ENCODE data around the gene CAMK2D.
"Not testable (repeated sequence)": the region's sequence is repeated elsewhere in the genome, so short reads cannot be mapped to it uniquely, and the experiment has no call there.

Gene CAMK2D

DNA sequence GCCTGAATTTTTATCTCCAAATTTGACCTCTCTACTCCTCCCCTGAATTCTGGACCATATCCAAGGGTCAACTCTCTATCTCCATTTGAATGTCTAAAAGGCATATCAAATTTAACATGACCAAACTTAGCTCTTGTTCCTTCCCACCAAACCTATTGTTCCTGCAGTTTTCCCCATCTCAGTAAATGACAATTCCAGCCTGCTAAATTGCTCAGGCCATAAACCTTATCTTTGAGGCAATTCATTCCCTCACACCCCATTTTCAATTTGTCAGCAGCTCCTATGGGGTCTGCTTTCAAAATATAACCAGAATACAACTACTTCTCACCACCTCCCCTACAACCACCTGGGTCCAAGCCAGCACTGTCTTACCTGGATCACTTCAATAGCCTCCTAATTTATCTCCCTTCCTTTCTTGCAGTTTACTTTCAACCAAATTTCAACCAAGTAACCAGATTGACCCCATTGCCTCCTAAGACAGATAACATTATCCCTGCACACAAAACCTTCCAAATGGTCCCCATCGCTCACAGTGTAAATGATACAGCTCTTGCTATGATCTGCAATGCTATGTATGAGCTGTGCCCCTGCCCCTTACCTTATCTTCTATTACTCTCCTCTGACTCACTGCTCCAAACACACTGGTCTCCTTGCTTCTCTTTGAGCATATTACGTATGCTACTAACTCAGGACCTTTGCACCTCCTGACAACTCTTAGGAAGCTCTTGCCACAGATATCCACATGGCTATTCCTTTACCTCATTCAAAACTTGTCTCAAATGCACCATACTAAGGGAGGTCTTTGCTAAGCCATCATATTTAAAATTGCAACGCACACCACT, 66.0 kb downstream of the CAMK2D start:
- peaks cover 11% of the 10 kb centered on the region for H3K36me3 Mint-ChIP-seq
- no peaks in the 10 kb centered on the region for H3K9me3 Mint-ChIP-seq
- CTCF ChIA-PET, result no interaction called here
- H3K4me3 Mint-ChIP-seq, result no peak overlapping the region
- DNase-seq, result no peak
- no peaks in the 10 kb centered on the region for H3K27me3 Mint-ChIP-seq
- no peak overlapping the region for H3K27ac Mint-ChIP-seq
- peaks cover 16% of the 10 kb centered on the region for H3K4me1 Mint-ChIP-seq

GRCh38 chr4:113694008-113694407, 67.5 kb downstream of the CAMK2D start:
- Mint-ChIP-seq H3K4me3 (no peak overlapping the region), H3K4me1 (peaks cover 25% of the 10 kb centered on the region), H3K27ac (no peak overlapping the region), H3K9me3 (no peaks in the 10 kb centered on the region), H3K36me3 (peaks cover 13% of the 10 kb centered on the region), H3K27me3 (no peaks in the 10 kb centered on the region)
- DNase-seq, result no peak
- CTCF ChIA-PET, result interaction anchor here (0.9 kb wide), 1 partner anchor 21 kb away, joined by 3 read pairs; no protein-coding TSS in a partner anchor

DNA sequence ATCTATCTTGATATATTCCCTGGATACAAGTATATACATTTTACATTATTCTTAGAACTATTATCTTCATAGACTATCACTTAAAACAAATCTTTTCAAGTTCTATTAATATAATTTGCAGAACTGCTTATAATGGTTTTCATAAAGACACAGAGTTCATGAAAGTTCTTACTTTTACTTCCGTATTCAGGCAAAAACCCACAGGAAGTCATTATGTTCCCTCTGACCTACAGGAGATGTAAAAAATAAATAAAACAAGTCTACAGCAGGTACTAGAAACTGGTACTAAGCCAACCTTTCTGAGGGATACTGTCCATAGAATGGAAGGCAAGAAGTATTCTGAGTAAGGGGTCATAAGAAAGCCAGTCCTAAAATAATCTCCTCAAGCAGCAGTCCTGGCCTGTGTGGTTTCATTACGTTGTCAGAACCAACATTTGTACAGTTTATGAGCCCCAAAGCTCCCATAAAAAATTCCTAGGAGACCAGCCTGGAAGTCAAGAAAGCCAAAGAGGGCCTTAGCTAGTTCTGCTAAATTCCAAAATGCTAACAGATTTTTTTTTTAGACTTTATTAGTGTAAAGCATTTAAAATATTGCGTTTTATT, 68.6 kb downstream of the CAMK2D start:
- Mint-ChIP-seq H3K4me1 (peaks cover 32% of the 10 kb centered on the region), H3K27me3 (no peaks in the 10 kb centered on the region), H3K4me3 (no peak overlapping the region), H3K36me3 (peaks cover 19% of the 10 kb centered on the region), H3K9me3 (no peaks in the 10 kb centered on the region), H3K27ac (peak overlapping the region; percentile 35)
- no peak for DNase-seq
- CTCF ChIA-PET, result no interaction called here

DNA sequence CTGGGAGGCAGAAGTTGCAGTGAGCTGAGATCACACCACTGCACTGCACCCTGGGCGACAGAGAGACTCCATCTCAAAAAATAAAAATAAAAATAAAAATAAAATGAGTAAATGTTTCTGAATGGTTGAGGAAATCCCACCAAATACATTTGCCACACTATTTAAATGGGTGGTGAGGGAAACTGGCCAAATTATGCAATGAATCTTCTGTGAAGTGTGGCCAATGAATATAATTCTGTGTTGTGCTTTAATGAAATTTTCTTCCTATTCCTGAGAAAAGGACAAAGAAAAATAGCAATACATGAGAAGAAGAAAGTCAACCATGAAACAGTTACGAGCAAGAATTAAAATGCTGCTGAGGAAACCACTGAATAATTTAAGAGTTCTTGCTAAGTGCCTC, 69.9 kb downstream of the CAMK2D start:
- no peak for DNase-seq
- Mint-ChIP-seq H3K27ac (no peak overlapping the region), H3K27me3 (no peaks in the 10 kb centered on the region), H3K4me3 (no peak overlapping the region), H3K9me3 (no peaks in the 10 kb centered on the region), H3K36me3 (peaks cover 25% of the 10 kb centered on the region), H3K4me1 (peaks cover 43% of the 10 kb centered on the region)
- CTCF ChIA-PET, result no interaction called here

- H3K4me3 Mint-ChIP-seq, result no peak overlapping the region
- DNase-seq, result no peak
- CTCF ChIA-PET, result interaction anchor here (1.1 kb wide), 1 partner anchor 142 kb away, joined by 3 read pairs; no protein-coding TSS in a partner anchor
- H3K4me1 Mint-ChIP-seq, result peaks cover 56% of the 10 kb centered on the region
- H3K36me3 Mint-ChIP-seq, result peaks cover 25% of the 10 kb centered on the region
- H3K27ac Mint-ChIP-seq, result no peak overlapping the region
- H3K9me3 Mint-ChIP-seq, result no peaks in the 10 kb centered on the region
- no peaks in the 10 kb centered on the region for H3K27me3 Mint-ChIP-seq
Measured at GRCh38 chr4:113689394-113689793, 72.1 kb downstream of the CAMK2D start.

DNA sequence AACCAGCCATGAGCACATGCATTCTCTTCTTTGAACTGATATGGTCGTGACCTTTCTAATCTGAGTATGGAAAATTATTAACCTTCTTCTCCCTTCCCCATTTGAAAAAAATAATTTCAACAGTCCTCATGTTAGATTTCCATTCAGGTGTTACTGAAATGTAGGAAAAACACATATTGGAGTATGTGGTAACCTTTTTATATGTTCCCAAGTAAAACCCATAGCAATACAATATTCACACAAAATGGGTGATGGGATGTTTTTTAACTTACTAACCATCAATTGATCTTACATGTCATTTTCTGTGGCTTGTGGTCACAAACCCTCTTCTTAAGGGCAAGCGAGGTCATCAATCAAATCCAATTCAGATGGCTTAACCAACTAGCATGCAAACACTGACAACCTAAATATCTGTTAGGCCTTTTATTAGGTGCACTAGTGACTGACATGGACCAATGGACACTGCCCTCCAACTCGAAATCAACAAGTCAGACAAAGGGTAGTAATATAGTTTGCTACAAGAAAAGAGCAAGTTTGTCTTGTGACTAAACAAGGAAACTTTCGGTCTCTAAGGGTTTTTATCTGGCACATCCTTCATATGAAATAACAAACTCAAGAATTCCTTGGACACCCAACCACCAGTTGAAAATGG, 74.3 kb downstream of the CAMK2D start:
- Mint-ChIP-seq H3K27me3 (no peaks in the 10 kb centered on the region), H3K27ac (no peak overlapping the region), H3K9me3 (no peaks in the 10 kb centered on the region), H3K4me3 (no peak overlapping the region), H3K4me1 (peaks cover 62% of the 10 kb centered on the region), H3K36me3 (peaks cover 27% of the 10 kb centered on the region)
- DNase-seq, result no peak
- CTCF ChIA-PET, result no interaction called here

GRCh38 chr4:113685157-113685556, 76.4 kb downstream of the CAMK2D start:
- H3K36me3 Mint-ChIP-seq, result peaks cover 34% of the 10 kb centered on the region
- H3K27ac Mint-ChIP-seq, H3K27me3 Mint-ChIP-seq, DNase-seq, H3K4me3 Mint-ChIP-seq: not testable (repeated sequence)
- CTCF ChIA-PET, result interaction anchor here (0.6 to 2.3 kb wide), 4 partner anchors 17 to 137 kb away, joined by 3 to 10 read pairs (median 6); no protein-coding TSS in a partner anchor
- peaks cover 65% of the 10 kb centered on the region for H3K4me1 Mint-ChIP-seq
- peaks cover 11% of the 10 kb centered on the region for H3K9me3 Mint-ChIP-seq

DNA sequence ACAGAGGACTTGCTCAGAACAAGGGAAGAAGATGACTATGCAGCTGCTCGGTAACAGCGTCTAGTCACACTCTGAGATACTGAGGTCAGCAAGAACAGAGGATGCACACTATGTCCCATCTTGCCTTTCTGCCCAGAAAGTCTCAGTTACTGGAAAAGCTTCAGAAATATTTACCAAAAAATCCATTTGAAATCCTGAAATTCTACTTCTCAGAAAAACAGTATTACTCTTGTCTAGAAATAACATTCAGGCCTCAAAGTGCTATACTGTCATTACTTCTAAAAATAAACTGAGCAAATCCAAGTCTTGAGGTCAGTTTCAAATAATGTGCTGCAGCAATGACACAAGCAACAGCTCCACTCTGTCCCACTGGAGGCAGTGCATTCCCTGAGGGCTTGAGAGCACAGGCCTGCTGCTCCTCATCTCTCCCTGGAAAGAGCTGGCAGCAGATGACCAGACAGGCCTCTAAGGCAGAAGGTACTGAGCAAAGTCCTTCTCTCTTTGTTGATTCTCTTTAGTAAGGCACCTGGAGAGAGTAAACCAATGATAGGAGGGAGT, 76.9 kb downstream of the CAMK2D start:
- H3K27me3 Mint-ChIP-seq, result no peaks in the 10 kb centered on the region
- H3K4me1 Mint-ChIP-seq, result peaks cover 62% of the 10 kb centered on the region
- H3K9me3 Mint-ChIP-seq, result peaks cover 11% of the 10 kb centered on the region
- CTCF ChIA-PET, result interaction anchor here (0.6 to 2.3 kb wide), 4 partner anchors 18 to 137 kb away, joined by 3 to 10 read pairs (median 6); no protein-coding TSS in a partner anchor
- peak overlapping the region; percentile 91 for H3K27ac Mint-ChIP-seq
- DNase-seq, result no peak
- no peak overlapping the region for H3K4me3 Mint-ChIP-seq
- H3K36me3 Mint-ChIP-seq, result peaks cover 36% of the 10 kb centered on the region

GRCh38 chr4:113682730-113683537, 78.6 kb downstream of the CAMK2D start:
- Mint-ChIP-seq H3K27me3 (no peaks in the 10 kb centered on the region), H3K9me3 (peaks cover 11% of the 10 kb centered on the region), H3K27ac (peak overlapping the region; percentile 91), H3K36me3 (peaks cover 33% of the 10 kb centered on the region), H3K4me3 (peak overlapping the region; percentile 27), H3K4me1 (peaks cover 57% of the 10 kb centered on the region)
- CTCF ChIA-PET, result interaction anchor here (1.0 to 2.3 kb wide), 2 partner anchors 9 to 46 kb away, joined by 3 to 9 read pairs; no protein-coding TSS in a partner anchor
- peak; percentile 86 for DNase-seq

DNA sequence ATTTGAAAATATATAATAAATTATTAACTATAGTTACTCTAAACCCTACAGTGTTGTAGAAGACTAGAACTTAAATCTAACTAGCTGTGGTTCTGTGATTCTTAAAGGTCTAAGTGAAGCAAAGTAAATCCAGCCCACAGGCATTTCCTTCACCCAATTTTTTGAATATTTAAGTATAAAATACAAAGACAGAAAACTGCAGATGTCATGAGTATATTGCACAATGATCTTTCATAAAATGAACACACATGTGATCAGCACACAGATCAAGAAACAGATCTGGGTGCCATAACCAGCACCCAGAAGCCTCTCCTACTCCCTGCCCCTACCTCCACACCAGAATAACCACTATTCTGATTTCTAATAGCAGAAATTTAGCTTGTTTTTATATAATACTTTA, 82.9 kb downstream of the CAMK2D start:
- Mint-ChIP-seq H3K4me3 (no peak overlapping the region), H3K9me3 (peaks cover 13% of the 10 kb centered on the region), H3K27me3 (no peaks in the 10 kb centered on the region), H3K4me1 (peaks cover 56% of the 10 kb centered on the region), H3K27ac (no peak overlapping the region), H3K36me3 (peaks cover 53% of the 10 kb centered on the region)
- CTCF ChIA-PET, result interaction anchor here (1.0 kb wide), 1 partner anchor 114 kb away, joined by 3 read pairs; no protein-coding TSS in a partner anchor
- no peak for DNase-seq

DNA sequence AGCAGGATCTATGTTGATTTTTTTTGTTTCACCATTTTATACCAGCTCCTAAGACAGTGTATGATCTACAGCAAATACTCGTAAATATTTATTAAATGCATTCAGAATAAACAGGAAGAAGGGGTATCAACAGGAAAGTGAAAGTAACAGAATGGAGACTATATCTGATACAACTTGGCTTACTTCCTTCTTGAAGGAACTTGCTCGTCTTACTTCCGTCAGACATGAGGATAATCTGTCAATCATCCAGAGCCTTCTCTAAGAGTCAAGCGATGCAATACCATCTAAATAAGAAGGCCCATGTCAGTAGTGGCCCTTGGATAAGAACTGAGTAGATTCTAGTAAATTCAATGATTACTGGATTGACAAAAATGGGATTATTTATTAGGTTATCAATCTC, 84.2 kb downstream of the CAMK2D start:
- peaks cover 55% of the 10 kb centered on the region for H3K4me1 Mint-ChIP-seq
- peaks cover 55% of the 10 kb centered on the region for H3K36me3 Mint-ChIP-seq
- peak overlapping the region; percentile 79 for H3K27ac Mint-ChIP-seq
- DNase-seq, result no peak
- CTCF ChIA-PET, result interaction anchor here (1.0 to 1.3 kb wide), 2 partner anchors 33 to 113 kb away, joined by 3 to 4 read pairs; no protein-coding TSS in a partner anchor
- H3K4me3 Mint-ChIP-seq, result no peak overlapping the region
- no peaks in the 10 kb centered on the region for H3K27me3 Mint-ChIP-seq
- H3K9me3 Mint-ChIP-seq, result peaks cover 13% of the 10 kb centered on the region

DNA sequence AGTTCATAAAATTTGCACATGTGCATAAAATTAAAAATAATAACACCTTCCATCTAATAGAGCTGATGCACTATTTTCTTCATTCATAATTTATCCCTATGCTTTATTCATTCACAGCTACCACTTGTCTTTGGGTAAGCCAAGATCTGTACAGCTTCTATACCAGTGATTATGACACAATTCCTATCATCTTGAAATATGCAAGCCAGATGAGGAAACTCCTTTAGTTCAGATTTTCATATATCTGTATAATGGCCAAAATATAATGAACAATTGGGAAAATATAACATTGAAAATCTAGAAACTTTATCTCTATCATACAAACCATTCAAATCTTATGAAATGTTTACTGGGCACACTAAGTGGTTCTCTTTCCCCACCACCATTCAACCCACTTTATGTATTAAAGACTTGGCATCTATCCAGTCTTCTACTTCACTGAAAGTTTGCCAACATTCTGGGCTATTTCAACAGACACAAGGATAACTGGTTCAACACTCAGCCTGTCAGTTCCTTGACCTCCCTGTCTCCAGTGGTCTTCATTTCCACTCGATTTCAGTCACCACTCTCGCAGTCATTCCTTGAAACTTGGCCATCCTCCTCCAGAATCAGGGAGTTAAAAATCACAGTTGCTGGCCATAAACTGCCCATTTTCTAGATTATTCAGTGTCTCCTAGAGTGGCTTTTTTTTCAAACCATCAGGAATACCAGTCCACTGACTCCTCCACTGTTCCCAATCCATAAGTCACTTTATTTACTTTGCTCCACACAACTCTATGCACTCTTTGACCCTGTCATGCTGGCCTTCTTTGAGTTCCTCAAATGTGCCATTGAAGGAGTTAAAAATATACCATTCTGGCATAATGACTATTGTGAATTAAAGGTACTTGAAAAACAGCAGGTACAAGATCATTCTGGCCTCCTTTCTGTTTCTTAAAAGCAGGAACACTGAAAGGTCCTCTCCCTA, 85.5 kb downstream of the CAMK2D start:
- Mint-ChIP-seq H3K27me3 (no peaks in the 10 kb centered on the region), H3K36me3 (peaks cover 50% of the 10 kb centered on the region), H3K27ac (no peak overlapping the region), H3K9me3 (peaks cover 7% of the 10 kb centered on the region), H3K4me3 (no peak overlapping the region), H3K4me1 (peaks cover 48% of the 10 kb centered on the region)
- DNase-seq, result no peak
- CTCF ChIA-PET, result interaction anchor here (1.3 kb wide), 1 partner anchor 31 kb away, joined by 4 read pairs; no protein-coding TSS in a partner anchor

All from activated naive CD4-positive, alpha-beta T cell treated with anti-CD3 and anti-CD28 coated beads, Interleukin-2, amount 10 ng/mL, durations not matched to agents 7 days and 5 days (primary cell).